ENCODE measurements around the gene KMT2E. TPM values are rescaled to one million over a fixed set of nuclear protein-coding genes. Genes with fewer than 3 reads are reported as not detected.

KMT2E gene
- total RNA-seq, 2 experiments from 2014 or later, result 50.1 to 72.8 TPM

GRCh38 chr7:105060923-105061322, 46.9 kb downstream of the KMT2E start:
- H3K36me3 ChIP-seq (ENCODE audit: insufficient read depth, low read length), result peaks cover 84% of the 10 kb centered on the region
- H3K79me2 ChIP-seq (ENCODE audit: insufficient read depth, low read depth, low read length), result peaks cover 69% of the 10 kb centered on the region; the same call in 1 of the 2 replicates
- ChIA-PET CTCF (ENCODE audit: unreplicated experiment) (no interaction called here), POLR2A (interaction anchor here (1.1 kb wide), 2 partner anchors 21 to 39 kb away, joined by 3 to 4 read pairs; no protein-coding TSS in a partner anchor)
- H2AFZ ChIP-seq (ENCODE audit: low read length), result no peak overlapping the region
- H3K9me2 ChIP-seq (ENCODE audit: insufficient read depth, low read length), result no peaks in the 10 kb centered on the region
- no peaks in the 10 kb centered on the region for H3K9me3 ChIP-seq (ENCODE audit: low read length)
- no peak overlapping the region for H3K4me2 ChIP-seq (ENCODE audit: low read length)
- no peak overlapping the region for H3K27ac ChIP-seq (ENCODE audit: low read depth, low read length, poor library complexity, severe bottlenecking)
- no peak for DNase-seq (ENCODE audit: low spot score)
- H3K4me3 ChIP-seq (ENCODE audit: low read depth, low read length, poor library complexity, severe bottlenecking), result no peak overlapping the region
- H4K20me1 ChIP-seq (ENCODE audit: insufficient read depth, low read length), result peaks cover 20% of the 10 kb centered on the region; the same call in 1 of the 2 replicates
- BruUV-seq (replicated peaks), result no TSS peak
- H3K4me1 ChIP-seq (ENCODE audit: insufficient read depth, low read length, poor library complexity, severe bottlenecking), result no peaks in the 10 kb centered on the region
- intact Hi-C loops (cut with micrococcal nuclease; ENCODE audit: unreplicated experiment), result no loop called here
- TF ChIP-seq EZH2phosphoT487 (IDR thresholded peaks at IDR 0.05; ENCODE audit: borderline replicate concordance, low read depth, low read length) (no peak), CTCF (conservative IDR thresholded peaks at IDR 0.05; ENCODE audit: low read length) (no peak)

- BruUV-seq (replicated peaks), result no TSS peak
- ChIA-PET CTCF (ENCODE audit: unreplicated experiment) (no interaction called here), POLR2A (interaction anchor here (0.9 to 1.3 kb wide), 2 partner anchors 15 to 50 kb away, joined by 3 to 4 read pairs; no protein-coding TSS in a partner anchor)
- H4K20me1 ChIP-seq (ENCODE audit: insufficient read depth, low read length), result peaks cover 18% of the 10 kb centered on the region; the same call in 1 of the 2 replicates
- H3K9me2 ChIP-seq (ENCODE audit: insufficient read depth, low read length), result no peaks in the 10 kb centered on the region
- no peak for TF ChIP-seq CTCF (conservative IDR thresholded peaks at IDR 0.05; ENCODE audit: low read length)
- intact Hi-C loops (cut with micrococcal nuclease; ENCODE audit: unreplicated experiment), result no loop called here
- DNase-seq (ENCODE audit: low spot score), result no peak
- no peak overlapping the region for H2AFZ ChIP-seq (ENCODE audit: low read length)
- no peak overlapping the region for H3K4me2 ChIP-seq (ENCODE audit: low read length)
- no peak overlapping the region for H3K4me3 ChIP-seq (ENCODE audit: low read depth, low read length, poor library complexity, severe bottlenecking)
- H3K9me3 ChIP-seq (ENCODE audit: low read length), result no peaks in the 10 kb centered on the region
- peaks cover 32% of the 10 kb centered on the region; the same call in 1 of the 2 replicates for H3K79me2 ChIP-seq (ENCODE audit: insufficient read depth, low read depth, low read length)
- H3K4me1 ChIP-seq (ENCODE audit: insufficient read depth, low read length, poor library complexity, severe bottlenecking), result no peaks in the 10 kb centered on the region
- peaks cover 91% of the 10 kb centered on the region for H3K36me3 ChIP-seq (ENCODE audit: insufficient read depth, low read length)
- no peak overlapping the region for H3K27ac ChIP-seq (ENCODE audit: low read depth, low read length, poor library complexity, severe bottlenecking)
These were observed 51.1 kb downstream of the KMT2E start for GRCh38 chr7:105065104-105065503.

GRCh38 chr7:105067691-105068090, 53.7 kb downstream of the KMT2E start:
- ChIA-PET CTCF (ENCODE audit: unreplicated experiment) (no interaction called here), POLR2A (interaction anchor here (0.6 kb wide), 1 partner anchor 51 kb away, joined by 3 read pairs; no protein-coding TSS in a partner anchor)
- H3K4me1 ChIP-seq (ENCODE audit: insufficient read depth, low read length, poor library complexity, severe bottlenecking), result no peaks in the 10 kb centered on the region
- no peaks in the 10 kb centered on the region for H3K9me2 ChIP-seq (ENCODE audit: insufficient read depth, low read length)
- peaks cover 90% of the 10 kb centered on the region for H3K36me3 ChIP-seq (ENCODE audit: insufficient read depth, low read length)
- intact Hi-C loops (cut with micrococcal nuclease; ENCODE audit: unreplicated experiment), result no loop called here
- DNase-seq (ENCODE audit: low spot score), result no peak
- no peak overlapping the region for H2AFZ ChIP-seq (ENCODE audit: low read length)
- BruUV-seq (replicated peaks), result no TSS peak
- peaks cover 8% of the 10 kb centered on the region; the same call in 1 of the 2 replicates for H3K79me2 ChIP-seq (ENCODE audit: insufficient read depth, low read depth, low read length)
- no peak overlapping the region for H3K27ac ChIP-seq (ENCODE audit: low read depth, low read length, poor library complexity, severe bottlenecking)
- H3K4me2 ChIP-seq (ENCODE audit: low read length), result no peak overlapping the region
- no peak overlapping the region for H3K4me3 ChIP-seq (ENCODE audit: low read depth, low read length, poor library complexity, severe bottlenecking)
- no peak for TF ChIP-seq CTCF (conservative IDR thresholded peaks at IDR 0.05; ENCODE audit: low read length)
- no peaks in the 10 kb centered on the region for H3K9me3 ChIP-seq (ENCODE audit: low read length)
- peaks cover 7% of the 10 kb centered on the region; the same call in 1 of the 2 replicates for H4K20me1 ChIP-seq (ENCODE audit: insufficient read depth, low read length)
